ENCODE results near the gene TMEM80. TPM values are rescaled to one million over a fixed set of nuclear protein-coding genes. Genes with fewer than 3 reads are reported as not detected.

Gene TMEM80
- total and polyA plus RNA-seq, 2 of the 8 experiments (the other 6 are each of a cell fraction or from before 2014, with no cell fraction given), result 8.0 to 16.3 TPM

GRCh38 chr11:708511-708910 is 12.9 kb downstream of the TMEM80 start:
- Histone ChIP-seq H3K14ac (ENCODE audit: insufficient read length) (no peak overlapping the region), H3K9me3 (ENCODE audit: insufficient read depth in 2 of 2, low read depth in 1 of 2, low read length in 1 of 2) (no peaks in the 10 kb centered on the region), H3K23me2 (ENCODE audit: low read depth, low read length) (peaks cover 8% of the 10 kb centered on the region; the same call in 1 of the 2 replicates), H4K5ac (ENCODE audit: insufficient read length, low read depth, low read length) (no peak overlapping the region), H3K23ac (ENCODE audit: insufficient read length) (no peak overlapping the region), H2BK5ac (ENCODE audit: low read depth, low read length) (peak overlapping the region; percentile 83; the same call in 1 of the 2 replicates), H2BK15ac (ENCODE audit: low read length) (peak overlapping the region; percentile 92; the same call in 1 of the 2 replicates), H3K4ac (replicated peaks; ENCODE audit: insufficient read length, low read depth, low read length) (no peak overlapping the region), H2AK5ac (ENCODE audit: low read depth, low read length) (peak overlapping the region; percentile 39; the same call in 1 of the 2 replicates), H2BK12ac (ENCODE audit: low read depth, low read length) (0 out of 2 replicates have a peak overlapping the region, but pooled peaks have one; percentile 50), H3K4me1 (replicated peaks in 1 of 4; ENCODE audit: control insufficient read depth in 3 of 4, insufficient read depth in 4 of 4, low read length in 3 of 4) (peaks cover 0 to 48% (median 33%) of the 10 kb centered on the region in 4 experiments; a peak in 6 of 7 replicates), H2AFZ (ENCODE audit: low read length) (no peak overlapping the region), H3K79me1 (ENCODE audit: low read depth, low read length) (no peaks in the 10 kb centered on the region), H3K27ac (ENCODE audit: low read depth, low read length) (no peak overlapping the region), H2BK20ac (ENCODE audit: low read length) (no peak overlapping the region; the same call in 1 of the 2 replicates), H3K4me2 (ENCODE audit: insufficient read depth in 1 of 2, low read depth in 2 of 2, low read length in 2 of 2) (no peak overlapping the region; a peak in 1 of 4 replicates), H3K4me3 (ENCODE audit: extremely low read depth in 1 of 4, insufficient read depth in 2 of 4, low read depth in 3 of 4, low read length in 4 of 4) (no peak overlapping the region), H3K56ac (replicated peaks; ENCODE audit: insufficient read length, low read depth, low read length) (no peak overlapping the region), H3K36me3 (ENCODE audit: control insufficient read depth in 2 of 4, insufficient read depth in 4 of 4, low read length in 3 of 4) (no peaks in the 10 kb centered on the region; a peak in 1 of 8 replicates), H2BK120ac (replicated peaks; ENCODE audit: low read depth, low read length) (no peak overlapping the region), H4K91ac (replicated peaks; ENCODE audit: insufficient read length, low read length) (no peak overlapping the region), H4K20me1 (replicated peaks in 1 of 2; ENCODE audit: control insufficient read depth in 1 of 2, insufficient read depth in 2 of 2, low read length in 2 of 2) (peaks cover 1 to 2% of the 10 kb centered on the region in 2 experiments), H4K8ac (ENCODE audit: extremely low read depth, insufficient read depth, low read length) (no peak overlapping the region; the same call in 1 of the 2 replicates), H3K27me3 (replicated peaks in 1 of 4; ENCODE audit: control insufficient read depth in 3 of 4, extremely low read depth in 1 of 4, insufficient read depth in 3 of 4, low read length in 3 of 4) (no peaks in the 10 kb centered on the region), H3K18ac (ENCODE audit: extremely low read depth, low read length) (no peak overlapping the region), H3K79me2 (ENCODE audit: control insufficient read depth in 1 of 2, insufficient read depth in 2 of 2, low read length in 2 of 2) (no peaks in the 10 kb centered on the region), H3K9ac (replicated peaks in 1 of 4; ENCODE audit: extremely low read depth in 1 of 4, low read depth in 3 of 4, low read length in 3 of 4) (no peak overlapping the region)
- ChIA-PET POLR2A (ENCODE audit: partially characterized antibody) (interaction anchor here (1.2 to 3.8 kb wide), 2 partner anchors 11 to 39 kb away, joined by 3 to 11 read pairs; partner anchors contain the start of gene TALDO1), CTCF (ENCODE audit: partially characterized antibody) (interaction anchor here (0.9 to 3.4 kb wide), 4 partner anchors 11 to 18 kb away, joined by 3 to 15 read pairs (median 6); no protein-coding TSS in a partner anchor)
- DNase-seq (ENCODE audit: low read depth in 1 of 2, low spot score in 2 of 2) (no peak), FAIRE-seq (no peak)
- 84% methylated on average over 5 of the region's 7 CpGs; no CpG with 5 or more reads in 1 of the 2 experiments for WGBS, 2 experiments (ENCODE audit: extremely low coverage in 1 of 2, insufficient coverage in 1 of 2, insufficient read length in 1 of 2, insufficient replicate concordance in 2 of 2, low coverage in 1 of 2, low lambda C conversion rate in 2 of 2, missing lambda C conversion rate in 1 of 2)
- TF ChIP-seq SAP30 (IDR thresholded peaks at IDR 0.05; ENCODE audit: insufficient read depth, insufficient replicate concordance, low read length), result no peak
- no peak for TF ChIP-seq KDM1A (IDR thresholded peaks at IDR 0.05; ENCODE audit: borderline replicate concordance, low read length)
- no peak for TF ChIP-seq RNF2 (IDR thresholded peaks at IDR 0.05; ENCODE audit: borderline replicate concordance, low read depth, low read length, missing control alignments, poor library complexity, severe bottlenecking)
- TF ChIP-seq TAF7 (optimal IDR thresholded peaks at IDR 0.05; ENCODE audit: borderline replicate concordance, low read depth, low read length), result no peak
- TF ChIP-seq CBX5 (IDR thresholded peaks at IDR 0.05; ENCODE audit: low read depth, low read length), result no peak
- TF ChIP-seq CTCF (IDR thresholded peaks at IDR 0.05; ENCODE audit: control extremely low read depth in 1 of 3, insufficient read depth in 1 of 3, low read depth in 1 of 3, low read length in 3 of 3), result no peak
- TF ChIP-seq KDM4A (IDR thresholded peaks at IDR 0.05; ENCODE audit: low read depth, low read length, severe bottlenecking), result no peak
- TF ChIP-seq CHD2 (IDR thresholded peaks at IDR 0.05; ENCODE audit: low read length), result no peak
- TF ChIP-seq SIN3A (conservative IDR thresholded peaks at IDR 0.05 in 1 of 2, IDR thresholded peaks at IDR 0.05 in 1 of 2; ENCODE audit: low read depth in 1 of 2, low read length in 2 of 2), result no peak
